Suppressor macrophage treated with lipopolysaccharide for 4 hours (primary cell): ENCODE data around the gene CISD1.
"Not testable (repeated sequence)": the region's sequence is repeated elsewhere in the genome, so short reads cannot be mapped to it uniquely, and the experiment has no call there.

Experiments
- DNase-seq: peaks from one replicate; pipeline ENCODE4 v3.0.0-alpha.2; 2020

Gene CISD1

GRCh38 chr10:58268946-58269781 lies at the start of gene CISD1:
Gene CISD1, plus strand, starts transcription at chr10:58269162. Its CDS starts 112 bp downstream, at chr10:58269274.
- peak; percentile 99 for DNase-seq

- DNase-seq, result no peak
These were observed 49.1 kb upstream of the CISD1 start for GRCh38 chr10:58219875-58220274.

- no peak for DNase-seq
These were observed 48.1 kb upstream of the CISD1 start for GRCh38 chr10:58220769-58221451.

GRCh38 chr10:58225654-58226053 lies 43.3 kb upstream of the CISD1 start:
- no peak for DNase-seq

GRCh38 chr10:58229856-58230255 lies 39.1 kb upstream of the CISD1 start:
- DNase-seq, result not testable (repeated sequence)

- DNase-seq, result no peak
These were observed 31.7 kb upstream of the CISD1 start for GRCh38 chr10:58237014-58237834.

- no peak for DNase-seq
These were observed 29.3 kb upstream of the CISD1 start for GRCh38 chr10:58239561-58240169.

- DNase-seq, result no peak
These were observed 28.4 kb upstream of the CISD1 start for GRCh38 chr10:58240531-58240930.

GRCh38 chr10:58241346-58241745 lies 27.6 kb upstream of the CISD1 start:
- no peak for DNase-seq

- DNase-seq, result no peak
These were observed 25.7 kb upstream of the CISD1 start for GRCh38 chr10:58243269-58243668.

GRCh38 chr10:58243801-58244200 lies 25.2 kb upstream of the CISD1 start:
- DNase-seq, result not testable (repeated sequence)

GRCh38 chr10:58244242-58244641 lies 24.7 kb upstream of the CISD1 start:
- not testable (repeated sequence) for DNase-seq

GRCh38 chr10:58244666-58245065 lies 24.3 kb upstream of the CISD1 start:
- not testable (repeated sequence) for DNase-seq

- DNase-seq, result no peak
These were observed 15.8 kb upstream of the CISD1 start for GRCh38 chr10:58253184-58253583.

GRCh38 chr10:58254644-58255043 lies 14.3 kb upstream of the CISD1 start:
- peak; percentile 11 for DNase-seq

- DNase-seq, result not testable (repeated sequence)
These were observed 12.8 kb upstream of the CISD1 start for GRCh38 chr10:58256013-58256780.

GRCh38 chr10:58258977-58259692 lies 9.8 kb upstream of the CISD1 start:
- DNase-seq, result no peak

GRCh38 chr10:58260334-58260733 lies 8.6 kb upstream of the CISD1 start:
- no peak for DNase-seq

- peak; percentile 53 for DNase-seq
These were observed 6.2 kb upstream of the CISD1 start for GRCh38 chr10:58262766-58263165.

- DNase-seq, result peak; percentile 58
These were observed 4.2 kb upstream of the CISD1 start for GRCh38 chr10:58264780-58265179.

- peak; percentile 13 for DNase-seq
These were observed 3.7 kb upstream of the CISD1 start for GRCh38 chr10:58265249-58265648.
